Measurements from ENCODE around the gene OR1J2. TPM values are rescaled to one million over a fixed set of nuclear protein-coding genes. Genes with fewer than 3 reads are reported as not detected.

OR1J2 gene
- total RNA-seq, 4 donors from 2014 or later: not detected

DNA sequence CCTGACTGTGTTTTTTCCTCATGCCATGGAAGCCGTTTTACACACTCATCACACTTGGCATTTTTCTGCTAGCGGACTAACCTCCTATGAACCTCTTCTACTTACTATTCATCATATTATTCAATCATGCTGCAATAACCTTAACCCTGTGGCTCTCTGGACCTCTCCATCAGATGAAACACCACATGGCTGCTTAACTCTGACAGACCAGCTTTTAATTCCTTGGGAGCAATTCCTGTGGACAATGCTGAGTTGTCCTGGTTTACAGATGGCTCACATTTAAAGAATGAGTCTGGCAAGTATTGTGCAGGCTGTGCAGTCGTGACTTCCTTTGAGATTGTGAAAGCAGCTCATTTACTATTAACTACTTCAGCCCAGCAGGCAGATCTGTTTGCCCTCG lies 41.9 kb upstream of the OR1J2 start:
- H3K27me3 ChIP-seq: no peaks in the 10 kb centered on the region
- 57 to 70% methylated on average over 4 of the region's 4 CpGs for WGBS, 2 donors
- no peaks in the 10 kb centered on the region for H3K9me3 ChIP-seq
- DNase-seq: no peak
- no peak overlapping the region for H3K27ac ChIP-seq
- intact Hi-C loops (cut with DNase I): no loop called here
- H3K36me3 ChIP-seq: no peaks in the 10 kb centered on the region
- H3K4me3 ChIP-seq (replicated peaks in 1 of 3): no peak overlapping the region
- TF ChIP-seq, protein P1, sequence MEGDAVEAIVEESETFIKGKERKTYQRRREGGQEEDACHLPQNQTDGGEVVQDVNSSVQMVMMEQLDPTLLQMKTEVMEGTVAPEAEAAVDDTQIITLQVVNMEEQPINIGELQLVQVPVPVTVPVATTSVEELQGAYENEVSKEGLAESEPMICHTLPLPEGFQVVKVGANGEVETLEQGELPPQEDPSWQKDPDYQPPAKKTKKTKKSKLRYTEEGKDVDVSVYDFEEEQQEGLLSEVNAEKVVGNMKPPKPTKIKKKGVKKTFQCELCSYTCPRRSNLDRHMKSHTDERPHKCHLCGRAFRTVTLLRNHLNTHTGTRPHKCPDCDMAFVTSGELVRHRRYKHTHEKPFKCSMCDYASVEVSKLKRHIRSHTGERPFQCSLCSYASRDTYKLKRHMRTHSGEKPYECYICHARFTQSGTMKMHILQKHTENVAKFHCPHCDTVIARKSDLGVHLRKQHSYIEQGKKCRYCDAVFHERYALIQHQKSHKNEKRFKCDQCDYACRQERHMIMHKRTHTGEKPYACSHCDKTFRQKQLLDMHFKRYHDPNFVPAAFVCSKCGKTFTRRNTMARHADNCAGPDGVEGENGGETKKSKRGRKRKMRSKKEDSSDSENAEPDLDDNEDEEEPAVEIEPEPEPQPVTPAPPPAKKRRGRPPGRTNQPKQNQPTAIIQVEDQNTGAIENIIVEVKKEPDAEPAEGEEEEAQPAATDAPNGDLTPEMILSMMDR (IDR thresholded peaks at IDR 0.05): no peak
- H3K4me1 ChIP-seq: peaks cover 11 to 13% of the 10 kb centered on the region in 2 donors

DNA sequence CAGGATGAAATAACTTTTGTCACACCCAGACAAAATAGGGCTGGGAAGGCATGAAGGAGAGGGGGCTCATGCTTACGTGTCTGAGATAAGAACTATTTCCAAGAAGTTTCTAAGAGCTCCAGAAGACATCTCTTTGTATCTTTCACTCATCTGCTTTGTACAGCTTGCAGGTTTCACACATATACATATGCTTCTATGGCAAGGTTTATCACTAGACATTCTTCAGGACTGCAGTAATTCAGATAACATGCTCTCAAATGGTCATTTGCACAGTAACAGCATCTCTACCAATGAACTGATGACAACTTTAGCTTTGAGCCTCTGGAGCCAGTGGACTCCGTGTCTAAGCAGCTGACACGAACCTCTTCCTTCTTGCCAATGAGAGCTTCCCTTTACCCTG lies 36.0 kb upstream of the OR1J2 start:
- H3K9me3 ChIP-seq: no peaks in the 10 kb centered on the region
- H3K27me3 ChIP-seq: no peaks in the 10 kb centered on the region
- no peak for DNase-seq
- H3K4me1 ChIP-seq: no peaks in the 10 kb centered on the region
- TF ChIP-seq, protein P1 (IDR thresholded peaks at IDR 0.05): no peak
- TF ChIP-seq POLR2A (IDR thresholded peaks at IDR 0.05): no peak
- WGBS, 2 donors: 71 to 81% methylated on average over 3 of the region's 3 CpGs
- intact Hi-C loops (cut with DNase I): no loop called here
- H3K27ac ChIP-seq: no peak overlapping the region
- no peaks in the 10 kb centered on the region for H3K36me3 ChIP-seq
- H3K4me3 ChIP-seq (replicated peaks in 1 of 3): no peak overlapping the region

DNA sequence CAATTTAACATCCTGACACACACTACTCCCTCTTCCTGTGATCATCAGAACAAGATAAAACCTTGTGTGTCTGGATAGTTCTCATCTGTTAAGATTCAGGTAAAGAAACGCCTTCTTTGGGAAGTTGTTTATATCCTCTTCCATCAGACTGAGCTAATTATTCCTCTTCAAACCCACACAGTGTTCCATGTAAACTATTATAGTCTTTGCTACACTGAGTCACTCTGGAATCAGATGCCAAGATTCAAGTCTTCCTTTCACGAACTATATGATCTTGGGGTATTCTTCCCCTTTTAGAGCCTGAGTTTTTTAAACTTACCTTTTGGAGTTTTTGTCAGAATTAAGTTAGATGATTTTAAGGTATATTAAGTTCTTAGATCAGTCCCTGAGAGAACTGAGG lies 34.9 kb upstream of the OR1J2 start:
- intact Hi-C loops (cut with DNase I): no loop called here
- Histone ChIP-seq H3K27me3 (no peaks in the 10 kb centered on the region), H3K27ac (no peak overlapping the region), H3K36me3 (no peaks in the 10 kb centered on the region), H3K4me3 (replicated peaks in 1 of 3) (no peak overlapping the region), H3K4me1 (no peaks in the 10 kb centered on the region), H3K9me3 (no peaks in the 10 kb centered on the region)
- WGBS, 2 donors: 66 to 77% methylated on average over 2 of the region's 2 CpGs
- no peak for TF ChIP-seq POLR2A (IDR thresholded peaks at IDR 0.05)
- TF ChIP-seq, protein P1 (IDR thresholded peaks at IDR 0.05): no peak
- no peak for DNase-seq

DNA sequence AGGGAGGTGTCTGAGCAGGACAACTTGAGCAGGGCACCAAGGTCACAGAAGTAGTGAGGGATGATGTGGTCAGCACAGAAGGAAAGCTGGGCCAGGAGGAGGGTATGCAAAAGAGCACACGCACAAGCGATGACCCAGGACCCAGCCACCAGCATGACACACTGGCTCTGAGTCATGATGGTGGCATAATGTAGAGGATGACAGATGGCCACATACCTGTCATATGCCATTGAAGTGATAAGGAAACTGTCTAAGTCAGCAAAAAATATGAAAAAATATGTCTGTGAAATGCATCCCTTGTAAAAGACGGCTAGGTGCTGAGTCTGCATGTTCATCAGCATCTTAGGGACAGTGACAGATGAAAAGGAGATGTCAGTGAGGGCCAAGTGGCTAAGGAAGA lies 33.3 kb upstream of the OR1J2 start:
- intact Hi-C loops (cut with DNase I): no loop called here
- no peaks in the 10 kb centered on the region for H3K36me3 ChIP-seq
- no peak overlapping the region for H3K4me3 ChIP-seq (replicated peaks in 1 of 3)
- WGBS, 2 donors: 87 to 88% methylated on average over 3 of the region's 3 CpGs
- no peak overlapping the region for H3K27ac ChIP-seq
- H3K27me3 ChIP-seq: no peaks in the 10 kb centered on the region
- TF ChIP-seq POLR2A (IDR thresholded peaks at IDR 0.05): no peak
- TF ChIP-seq, protein P1 (IDR thresholded peaks at IDR 0.05): no peak
- no peak for DNase-seq
- H3K9me3 ChIP-seq: no peaks in the 10 kb centered on the region
- H3K4me1 ChIP-seq: no peaks in the 10 kb centered on the region

DNA sequence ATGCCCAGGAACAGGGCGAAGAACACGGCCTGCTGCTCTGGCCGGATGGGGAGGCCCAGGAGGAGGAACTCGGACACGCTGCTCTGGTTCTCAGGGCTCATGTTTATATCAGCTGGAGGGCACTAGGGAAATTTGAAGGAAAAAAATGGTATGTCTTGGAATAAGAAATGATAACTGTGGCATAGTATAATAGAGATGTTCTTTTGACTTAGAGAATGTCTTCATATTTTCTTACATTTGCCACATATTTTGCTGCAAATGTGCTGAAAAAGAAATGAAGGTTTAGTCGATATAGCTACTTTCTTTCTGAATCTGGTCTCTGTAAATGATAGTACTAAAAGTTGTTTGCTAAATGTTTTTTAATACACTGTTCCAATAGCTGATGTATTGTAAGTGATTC lies 32.8 kb upstream of the OR1J2 start, which contains the start of gene OR1J1:
TSS of gene OR1J1 (minus strand) at position 101 of the 400 bp plus-strand sequence. CDS start at position 101, 0 bp downstream.
- H3K9me3 ChIP-seq: no peaks in the 10 kb centered on the region
- intact Hi-C loops (cut with DNase I): no loop called here

More for the DNA sequence above, 32.8 kb upstream of the OR1J2 start, which contains the start of gene OR1J1:
- no peaks in the 10 kb centered on the region for H3K36me3 ChIP-seq
- H3K27ac ChIP-seq: no peak within 1 kb of the TSS
- H3K27me3 ChIP-seq: no peaks in the 10 kb centered on the region
- WGBS, 2 donors: 85 to 87% methylated on average over 6 of the region's 6 CpGs
- TF ChIP-seq, protein P1 (IDR thresholded peaks at IDR 0.05): no peak
- TF ChIP-seq POLR2A (IDR thresholded peaks at IDR 0.05): no peak
- H3K4me1 ChIP-seq: no peaks in the 10 kb centered on the region
- DNase-seq: no peak
- H3K4me3 ChIP-seq (replicated peaks in 1 of 3): no peak within 1 kb of the TSS
